ENCODE results near the gene ACTMAP.
"Not testable (repeated sequence)": the region's sequence is repeated elsewhere in the genome, so short reads cannot be mapped to it uniquely, and the experiment has no call there.

The ACTMAP gene

GRCh38 chr19:40768869-40769268 is 18.6 kb upstream of the ACTMAP start:
- H3K36me3 Mint-ChIP-seq (ENCODE audit: low read depth) = peaks cover 34% of the 10 kb centered on the region
- H3K27ac Mint-ChIP-seq = no peak overlapping the region
- H3K4me3 Mint-ChIP-seq = no peak overlapping the region
- no peaks in the 10 kb centered on the region for H3K4me1 Mint-ChIP-seq
- no peaks in the 10 kb centered on the region for H3K9me3 Mint-ChIP-seq
- no peak for TF ChIP-seq CTCF (IDR thresholded peaks at IDR 0.05; ENCODE audit: unreplicated experiment in 3 of 3)
- no peaks in the 10 kb centered on the region for H3K27me3 Mint-ChIP-seq (ENCODE audit: low read depth)

- H3K36me3 Mint-ChIP-seq (ENCODE audit: low read depth) = peaks cover 55% of the 10 kb centered on the region
- not testable (repeated sequence) for H3K27me3 Mint-ChIP-seq (ENCODE audit: low read depth); H3K9me3 Mint-ChIP-seq; H3K27ac Mint-ChIP-seq; H3K4me1 Mint-ChIP-seq; H3K4me3 Mint-ChIP-seq
These were observed 16.1 kb upstream of the ACTMAP start for GRCh38 chr19:40766385-40766784.

- Mint-ChIP-seq H3K4me3 (no peak overlapping the region), H3K27ac (no peak overlapping the region), H3K4me1 (no peaks in the 10 kb centered on the region), H3K9me3 (no peaks in the 10 kb centered on the region), H3K27me3 (ENCODE audit: low read depth) (no peaks in the 10 kb centered on the region), H3K36me3 (ENCODE audit: low read depth) (peaks cover 69% of the 10 kb centered on the region)
- TF ChIP-seq CTCF (IDR thresholded peaks at IDR 0.05; ENCODE audit: unreplicated experiment in 3 of 3) = no peak
These were observed 13.7 kb upstream of the ACTMAP start for GRCh38 chr19:40763963-40764362.

- Mint-ChIP-seq H3K36me3 (ENCODE audit: low read depth) (peaks cover 70% of the 10 kb centered on the region), H3K27ac (no peak overlapping the region), H3K4me1 (no peaks in the 10 kb centered on the region), H3K27me3 (ENCODE audit: low read depth) (no peaks in the 10 kb centered on the region), H3K4me3 (no peak overlapping the region), H3K9me3 (no peaks in the 10 kb centered on the region)
- no peak for TF ChIP-seq CTCF (IDR thresholded peaks at IDR 0.05; ENCODE audit: unreplicated experiment in 3 of 3)
These were observed 13.2 kb upstream of the ACTMAP start for GRCh38 chr19:40763526-40763925.

- Mint-ChIP-seq H3K27ac (no peak overlapping the region), H3K9me3 (no peaks in the 10 kb centered on the region), H3K4me1 (no peaks in the 10 kb centered on the region), H3K4me3 (no peak overlapping the region), H3K36me3 (ENCODE audit: low read depth) (peaks cover 75% of the 10 kb centered on the region), H3K27me3 (ENCODE audit: low read depth) (no peaks in the 10 kb centered on the region)
- TF ChIP-seq CTCF (IDR thresholded peaks at IDR 0.05; ENCODE audit: unreplicated experiment in 3 of 3) = no peak
These were observed 12.6 kb upstream of the ACTMAP start for GRCh38 chr19:40762754-40763470.

- Mint-ChIP-seq H3K36me3 (ENCODE audit: low read depth) (peaks cover 78% of the 10 kb centered on the region), H3K9me3 (no peaks in the 10 kb centered on the region), H3K4me1 (peaks cover 6% of the 10 kb centered on the region), H3K27ac (no peak overlapping the region), H3K4me3 (no peak overlapping the region), H3K27me3 (ENCODE audit: low read depth) (no peaks in the 10 kb centered on the region)
- TF ChIP-seq CTCF (IDR thresholded peaks at IDR 0.05; ENCODE audit: unreplicated experiment in 3 of 3) = no peak
These were observed 9.1 kb upstream of the ACTMAP start for GRCh38 chr19:40759352-40759751.
